Hepatocyte (in vitro differentiated cells): ENCODE measurements around the gene TPM4. TPM values are rescaled to one million over a fixed set of nuclear protein-coding genes. Genes with fewer than 3 reads are reported as not detected.

Experiments used
- DNase-seq: peaks from one replicate; pipeline ENCODE4 v3.0.0-alpha.2; 2016; ENCODE audit warnings: low spot score
- H2AFZ ChIP-seq: fragments of 200-600 bp; sonication (generic); 2 replicates; pipeline ENCODE4 v1.6.0; 2016; ENCODE audit warnings: antibody characterized with exemption, mild to moderate bottlenecking
- H3K27ac ChIP-seq: fragments of 200-600 bp; sonication (generic); 2 replicates; pipeline ENCODE4 v1.5.1; 2016; ENCODE audit warnings: mild to moderate bottlenecking
- H3K27me3 ChIP-seq: fragments of 200-600 bp; sonication (generic); 2 replicates; pipeline ENCODE4 v1.6.1; 2016
- H3K36me3 ChIP-seq: fragments of 200-600 bp; sonication (generic); replicated peaks from 2 replicates; pipeline ENCODE4 v1.5.1; 2016; ENCODE audit warnings: low read depth; ENCODE audit not compliant: insufficient read depth
- H3K4me1 ChIP-seq: fragments of 200-600 bp; sonication (generic); 2 replicates; pipeline ENCODE4 v1.5.1; 2016; ENCODE audit warnings: mild to moderate bottlenecking, moderate library complexity; ENCODE audit not compliant: insufficient read depth
- H3K4me2 ChIP-seq: fragments of 200-600 bp; sonication (generic); 2 replicates; pipeline ENCODE4 v1.6.0; 2016
- H3K4me3 ChIP-seq: fragments of 200-600 bp; sonication (generic); 2 replicates; pipeline ENCODE4 v1.5.1; 2016; ENCODE audit warnings: mild to moderate bottlenecking
- H3K79me2 ChIP-seq: fragments of 200-600 bp; sonication (generic); 2 replicates; pipeline ENCODE4 v1.6.0; 2017; ENCODE audit warnings: mild to moderate bottlenecking
- H3K9me2 ChIP-seq: fragments of 200-600 bp; sonication (generic); replicated peaks from 2 replicates; pipeline ENCODE4 v1.6.0; 2017; ENCODE audit warnings: mild to moderate bottlenecking; ENCODE audit not compliant: insufficient read depth
- H3K9me3 ChIP-seq: fragments of 200-600 bp; sonication (generic); 2 replicates; pipeline ENCODE4 v1.5.1; 2016; ENCODE audit warnings: low read depth, mild to moderate bottlenecking
- H4K20me1 ChIP-seq: fragments of 200-600 bp; sonication (generic); 2 replicates; pipeline ENCODE4 v1.6.0; 2016; ENCODE audit warnings: mild to moderate bottlenecking; ENCODE audit not compliant: insufficient read depth, poor library complexity, severe bottlenecking
- CTCF ChIP-seq: fragments of 200-600 bp; sonication (generic); IDR thresholded peaks from 2 replicates; pipeline ENCODE4 v1.5.1; 2016; ENCODE audit warnings: antibody characterized with exemption, mild to moderate bottlenecking; ENCODE audit not compliant: poor library complexity
- EZH2 ChIP-seq: fragments of 200-600 bp; sonication (generic); IDR thresholded peaks from 2 replicates; pipeline ENCODE4 v1.6.1; 2016; ENCODE audit warnings: antibody characterized with exemption, mild to moderate bottlenecking, borderline replicate concordance
- EZH2phosphoT487 ChIP-seq: fragments of 200-600 bp; sonication (generic); IDR thresholded peaks from one replicate; pipeline ENCODE4 v1.6.1; 2018; ENCODE audit warnings: antibody characterized with exemption, mild to moderate bottlenecking, low read depth, moderate library complexity; ENCODE audit not compliant: unreplicated experiment, severe bottlenecking
- WGBS: methylation state at CpG from one replicate; pipeline ENCODE4 v1.1.6; 2016; ENCODE audit warnings: low lambda C conversion rate; ENCODE audit errors: missing lambda C conversion rate; 5-methylcytosine and 5-hydroxymethylcytosine counted together
- polyA plus RNA-seq: library from polyadenylated mRNA; unstranded; fragments of >200 nt; fragmentation: Nextera tagmentation; extraction: Ambion mirVana; gene quantifications from 2 replicates; pipeline ENCODE4 v1.2.1, GENCODE V29; 2016
- total RNA-seq: library from RNA; depleted of rRNA; stranded (reverse); fragments of >200 nt; gene quantifications from 2 replicates; pipeline ENCODE4 v1.2.3, GENCODE V29; 2014

Gene TPM4
- total and polyA plus RNA-seq, 2 experiments from 2014 or later, result 337 to 417 TPM

DNA sequence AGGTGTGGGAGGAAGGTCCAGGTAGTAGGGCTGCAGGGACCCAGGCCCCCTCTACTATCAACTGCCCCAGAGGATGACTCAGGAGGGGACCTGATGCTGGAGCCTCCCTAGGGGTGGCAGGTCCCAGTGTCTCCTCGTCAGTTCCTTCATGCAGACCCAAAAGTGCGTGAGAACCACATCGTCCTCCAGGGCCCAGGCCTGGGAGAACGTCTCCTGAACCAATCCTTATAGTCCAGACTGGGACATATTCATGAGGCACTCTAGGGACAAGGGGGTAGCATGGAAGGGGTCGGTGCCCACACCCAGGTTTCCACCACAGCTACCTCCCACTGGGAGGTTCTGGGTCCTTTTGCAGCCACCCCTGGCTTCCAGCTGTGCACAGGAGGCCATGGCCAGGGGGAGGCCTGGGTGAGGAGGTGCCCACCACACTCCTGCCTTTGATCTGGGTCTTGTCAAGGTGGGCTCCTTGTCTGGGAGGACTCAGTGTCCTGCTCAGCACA is 38.0 kb upstream of the TPM4 start:
- H3K4me2 ChIP-seq, result no peak overlapping the region
- H3K9me2 ChIP-seq, result no peaks in the 10 kb centered on the region
- H3K27ac ChIP-seq, result no peak overlapping the region
- DNase-seq, result no peak
- no peak for TF ChIP-seq CTCF
- TF ChIP-seq EZH2, result no peak
- TF ChIP-seq EZH2phosphoT487, result no peak
- no peaks in the 10 kb centered on the region for H3K9me3 ChIP-seq
- H2AFZ ChIP-seq, result no peak overlapping the region
- no peaks in the 10 kb centered on the region for H4K20me1 ChIP-seq
- 81% methylated on average over 5 of the region's 5 CpGs for WGBS
- H3K79me2 ChIP-seq, result no peaks in the 10 kb centered on the region
- no peak overlapping the region for H3K4me3 ChIP-seq
- H3K36me3 ChIP-seq, result no peaks in the 10 kb centered on the region
- H3K4me1 ChIP-seq, result no peaks in the 10 kb centered on the region
- H3K27me3 ChIP-seq, result no peaks in the 10 kb centered on the region

DNA sequence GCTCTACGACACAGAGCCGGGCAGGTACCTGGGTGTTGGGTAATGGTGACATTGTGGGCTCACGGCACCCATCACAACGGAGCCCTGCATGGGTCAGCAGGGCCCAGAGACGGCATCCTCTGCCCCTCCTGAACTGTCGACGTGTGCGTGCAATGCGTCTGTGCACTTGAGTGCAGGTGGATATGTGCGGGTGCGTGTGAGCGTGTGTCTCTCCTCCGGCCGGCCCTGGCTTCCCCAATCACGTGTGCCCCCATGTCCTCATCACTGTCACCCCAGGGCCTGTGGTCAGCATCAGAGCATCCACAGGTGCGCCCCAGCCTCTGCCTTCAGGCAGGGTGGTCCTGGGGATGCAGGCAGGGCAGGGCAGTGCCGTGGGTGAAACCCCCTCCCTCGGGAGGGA is 37.2 kb upstream of the TPM4 start:
- Histone ChIP-seq H3K4me1 (no peaks in the 10 kb centered on the region), H3K4me2 (no peak overlapping the region), H3K36me3 (no peaks in the 10 kb centered on the region), H4K20me1 (no peaks in the 10 kb centered on the region), H2AFZ (no peak overlapping the region), H3K27ac (no peak overlapping the region), H3K27me3 (no peaks in the 10 kb centered on the region), H3K9me2 (no peaks in the 10 kb centered on the region), H3K79me2 (no peaks in the 10 kb centered on the region), H3K9me3 (no peaks in the 10 kb centered on the region), H3K4me3 (no peak overlapping the region)
- 87% methylated on average over 18 of the region's 18 CpGs for WGBS
- no peak for DNase-seq
- TF ChIP-seq EZH2 (no peak), EZH2phosphoT487 (no peak), CTCF (no peak)

DNA sequence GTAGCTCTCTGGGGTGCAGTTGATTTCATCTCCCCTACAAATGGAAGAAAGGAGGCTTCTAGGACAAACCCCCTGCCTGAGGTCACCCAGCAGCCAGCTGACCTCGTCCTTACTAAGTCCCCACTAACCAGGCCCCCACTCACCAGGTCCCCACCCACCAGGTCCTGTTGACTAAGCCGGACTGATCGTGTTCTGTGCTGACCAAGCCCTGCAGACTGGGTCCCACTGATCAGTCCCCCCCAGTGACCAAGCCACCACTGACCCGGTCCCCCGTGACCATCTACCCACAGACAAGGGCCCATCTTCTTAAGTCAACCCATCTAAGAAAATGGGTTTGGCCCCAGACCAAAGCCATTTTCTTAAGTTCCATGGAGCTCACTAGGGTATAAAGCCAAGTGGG is 36.8 kb upstream of the TPM4 start:
- no peak overlapping the region for H3K4me3 ChIP-seq
- H3K9me2 ChIP-seq, result no peaks in the 10 kb centered on the region
- H3K79me2 ChIP-seq, result no peaks in the 10 kb centered on the region
- no peaks in the 10 kb centered on the region for H3K4me1 ChIP-seq
- H3K27me3 ChIP-seq, result no peaks in the 10 kb centered on the region
- WGBS, result 86% methylated on average over 5 of the region's 5 CpGs
- TF ChIP-seq EZH2 (no peak), CTCF (no peak), EZH2phosphoT487 (no peak)
- H4K20me1 ChIP-seq, result no peaks in the 10 kb centered on the region
- no peak for DNase-seq
- H3K4me2 ChIP-seq, result no peak overlapping the region
- H3K9me3 ChIP-seq, result no peaks in the 10 kb centered on the region
- H3K27ac ChIP-seq, result no peak overlapping the region
- H2AFZ ChIP-seq, result no peak overlapping the region
- no peaks in the 10 kb centered on the region for H3K36me3 ChIP-seq

- Histone ChIP-seq H3K27me3 (no peaks in the 10 kb centered on the region), H3K4me3 (no peak overlapping the region), H3K4me1 (no peaks in the 10 kb centered on the region), H2AFZ (peak overlapping the region; percentile 29), H4K20me1 (no peaks in the 10 kb centered on the region), H3K9me2 (no peaks in the 10 kb centered on the region), H3K79me2 (no peaks in the 10 kb centered on the region), H3K4me2 (no peak overlapping the region), H3K9me3 (no peaks in the 10 kb centered on the region), H3K27ac (no peak overlapping the region), H3K36me3 (no peaks in the 10 kb centered on the region)
- DNase-seq, result no peak
- TF ChIP-seq EZH2 (no peak), EZH2phosphoT487 (no peak)
- WGBS, result 62% methylated on average over 6 of the region's 6 CpGs
These were observed 35.7 kb upstream of the TPM4 start for GRCh38 chr19:16040642-16041041.
